ENCODE results near the gene EZR. TPM values are rescaled to one million over a fixed set of nuclear protein-coding genes. Genes with fewer than 3 reads are reported as not detected.

The EZR gene
- total and polyA plus RNA-seq, 2 of the 8 experiments (the other 6 are each of a cell fraction or from before 2014, with no cell fraction given): 122 to 286 TPM

DNA sequence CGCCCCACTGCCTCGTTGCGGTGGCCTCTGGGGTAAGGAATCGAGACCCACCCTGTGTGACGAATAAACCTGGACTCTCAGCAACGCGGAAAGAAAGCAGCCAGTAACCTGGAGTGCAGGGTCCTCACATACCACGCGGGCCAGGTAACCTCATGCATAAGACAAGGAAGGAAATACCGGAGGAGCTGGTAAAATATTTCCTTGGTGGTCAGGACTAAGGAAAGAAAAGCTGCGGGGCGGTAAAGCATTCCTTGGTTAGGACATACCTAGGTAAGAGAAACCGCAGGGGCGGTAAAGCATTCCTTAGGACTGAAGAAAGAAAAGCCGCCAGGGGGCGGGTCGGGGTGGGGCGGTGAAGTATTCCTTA, 88.6 kb downstream of the EZR start:
- no peak overlapping the region for H2BK20ac ChIP-seq (ENCODE audit: low read length)
- H3K9ac ChIP-seq (replicated peaks in 1 of 4; ENCODE audit: extremely low read depth in 1 of 4, low read depth in 3 of 4, low read length in 3 of 4): peak overlapping the region in 3 of 4 experiments; percentile 43 to 57 (median 51); a peak in 5 of 7 replicates
- H2AFZ ChIP-seq (ENCODE audit: low read length): no peak overlapping the region
- ChIA-PET CTCF (ENCODE audit: partially characterized antibody) (interaction anchor here (0.7 to 5.8 kb wide), 11 partner anchors 8 to 242 kb away, joined by 3 to 35 read pairs (median 3); no protein-coding TSS in a partner anchor), POLR2A (ENCODE audit: partially characterized antibody) (interaction anchor here (0.7 to 3.9 kb wide), 15 partner anchors 8 to 195 kb away, joined by 3 to 39 read pairs (median 4); no protein-coding TSS in a partner anchor)
- H3K4me2 ChIP-seq (ENCODE audit: insufficient read depth in 1 of 2, low read depth in 2 of 2, low read length in 2 of 2): peak overlapping the region; percentile 43 to 64; a peak in 3 of 4 replicates
- H3K4ac ChIP-seq (replicated peaks; ENCODE audit: insufficient read length, low read depth, low read length): no peak overlapping the region
- H2AK5ac ChIP-seq (ENCODE audit: low read depth, low read length): no peak overlapping the region
- H3K9me3 ChIP-seq (ENCODE audit: insufficient read depth in 2 of 2, low read depth in 1 of 2, low read length in 1 of 2): no peaks in the 10 kb centered on the region; a peak in 1 of 4 replicates
- no peak overlapping the region for H2BK12ac ChIP-seq (ENCODE audit: low read depth, low read length)
- no peak overlapping the region for H2BK120ac ChIP-seq (replicated peaks; ENCODE audit: low read depth, low read length)
- H3K27me3 ChIP-seq (replicated peaks in 1 of 4; ENCODE audit: control insufficient read depth in 3 of 4, extremely low read depth in 1 of 4, insufficient read depth in 3 of 4, low read length in 3 of 4): no peaks in the 10 kb centered on the region
- H3K27ac ChIP-seq (ENCODE audit: low read depth, low read length): peak overlapping the region; percentile 90
- H3K4me3 ChIP-seq (ENCODE audit: extremely low read depth in 1 of 4, insufficient read depth in 2 of 4, low read depth in 3 of 4, low read length in 4 of 4): peak overlapping the region in 3 of 4 experiments; percentile 12 to 58 (median 15); a peak in 4 of 8 replicates
- H3K23me2 ChIP-seq (ENCODE audit: low read depth, low read length): no peaks in the 10 kb centered on the region
- peak; percentile 82 for FAIRE-seq
- H4K8ac ChIP-seq (ENCODE audit: extremely low read depth, insufficient read depth, low read length): no peak overlapping the region
- H3K79me2 ChIP-seq (ENCODE audit: control insufficient read depth in 1 of 2, insufficient read depth in 2 of 2, low read length in 2 of 2): no peaks in the 10 kb centered on the region
- no peaks in the 10 kb centered on the region for H3K4me1 ChIP-seq (replicated peaks in 1 of 4; ENCODE audit: control insufficient read depth in 3 of 4, insufficient read depth in 4 of 4, low read length in 3 of 4)
- peak in 1 of 2 experiments; percentile 82 for DNase-seq (ENCODE audit: low read depth in 1 of 2, low spot score in 2 of 2)
- H3K23ac ChIP-seq (ENCODE audit: insufficient read length): no peak overlapping the region
- WGBS, 2 experiments (ENCODE audit: extremely low coverage in 1 of 2, insufficient coverage in 1 of 2, insufficient read length in 1 of 2, insufficient replicate concordance in 2 of 2, low coverage in 1 of 2, low lambda C conversion rate in 2 of 2, missing lambda C conversion rate in 1 of 2): 2% methylated on average over 15 of the region's 18 CpGs; no CpG with 5 or more reads in 1 of the 2 experiments
- H3K14ac ChIP-seq (ENCODE audit: insufficient read length): no peak overlapping the region
- H2BK5ac ChIP-seq (ENCODE audit: low read depth, low read length): peak overlapping the region; percentile 84; the same call in 1 of the 2 replicates
- H4K20me1 ChIP-seq (replicated peaks in 1 of 2; ENCODE audit: control insufficient read depth in 1 of 2, insufficient read depth in 2 of 2, low read length in 2 of 2): no peaks in the 10 kb centered on the region
- H3K79me1 ChIP-seq (ENCODE audit: low read depth, low read length): no peaks in the 10 kb centered on the region
- H4K91ac ChIP-seq (replicated peaks; ENCODE audit: insufficient read length, low read length): no peak overlapping the region
- no peak overlapping the region for H3K18ac ChIP-seq (ENCODE audit: extremely low read depth, low read length)
- H4K5ac ChIP-seq (ENCODE audit: insufficient read length, low read depth, low read length): peak overlapping the region; percentile 34
- H3K56ac ChIP-seq (replicated peaks; ENCODE audit: insufficient read length, low read depth, low read length): no peak overlapping the region
- no peaks in the 10 kb centered on the region; a peak in 1 of 8 replicates for H3K36me3 ChIP-seq (ENCODE audit: control insufficient read depth in 2 of 4, insufficient read depth in 4 of 4, low read length in 3 of 4)
- no peak overlapping the region for H2BK15ac ChIP-seq (ENCODE audit: low read length)
- TF ChIP-seq KDM1A (IDR thresholded peaks at IDR 0.05; ENCODE audit: borderline replicate concordance, low read length) (no peak), ATF3 (IDR thresholded peaks at IDR 0.05; ENCODE audit: insufficient read depth, low read depth, low read length) (no peak), MAFK (IDR thresholded peaks at IDR 0.05; ENCODE audit: low read depth, low read length) (no peak), TAF1 (IDR thresholded peaks at IDR 0.05; ENCODE audit: low read depth, low read length) (0 out of 2 replicates have a peak, but pooled peaks have one; percentile 40), EP300 (IDR thresholded peaks at IDR 0.05; ENCODE audit: borderline replicate concordance in 1 of 2, low read depth in 2 of 2, low read length in 2 of 2) (peak in 1 of 2 experiments; percentile 85; a peak in 1 of 3 replicates), KDM4A (IDR thresholded peaks at IDR 0.05; ENCODE audit: low read depth, low read length, severe bottlenecking) (no peak), SP2 (IDR thresholded peaks at IDR 0.05; ENCODE audit: low read length) (no peak), POU5F1 (IDR thresholded peaks at IDR 0.05; ENCODE audit: low read depth, low read length) (no peak), EZH2 (IDR thresholded peaks at IDR 0.05; ENCODE audit: low read depth, low read length, severe bottlenecking) (no peak), POLR2A (IDR thresholded peaks at IDR 0.05; ENCODE audit: control extremely low read depth in 1 of 2, low read depth in 2 of 2, low read length in 2 of 2) (peak; percentile 50 to 55)
- TF ChIP-seq, protein P1, sequence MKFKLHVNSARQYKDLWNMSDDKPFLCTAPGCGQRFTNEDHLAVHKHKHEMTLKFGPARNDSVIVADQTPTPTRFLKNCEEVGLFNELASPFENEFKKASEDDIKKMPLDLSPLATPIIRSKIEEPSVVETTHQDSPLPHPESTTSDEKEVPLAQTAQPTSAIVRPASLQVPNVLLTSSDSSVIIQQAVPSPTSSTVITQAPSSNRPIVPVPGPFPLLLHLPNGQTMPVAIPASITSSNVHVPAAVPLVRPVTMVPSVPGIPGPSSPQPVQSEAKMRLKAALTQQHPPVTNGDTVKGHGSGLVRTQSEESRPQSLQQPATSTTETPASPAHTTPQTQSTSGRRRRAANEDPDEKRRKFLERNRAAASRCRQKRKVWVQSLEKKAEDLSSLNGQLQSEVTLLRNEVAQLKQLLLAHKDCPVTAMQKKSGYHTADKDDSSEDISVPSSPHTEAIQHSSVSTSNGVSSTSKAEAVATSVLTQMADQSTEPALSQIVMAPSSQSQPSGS (IDR thresholded peaks at IDR 0.05; ENCODE audit: low read length): peak; percentile 62; the same call in 1 of the 2 replicates
